22Rv1 (cell line): ENCODE data around the gene BTG1.

Experiments
- CTCF ChIP-seq: fragments of 450-650 bp; IDR thresholded peaks from 2 replicates; pipeline ENCODE4 v1.5.1; 2017; ENCODE audit warnings: mild to moderate bottlenecking
- ZFX ChIP-seq: fragments of 450-650 bp; IDR thresholded peaks from 2 replicates; pipeline ENCODE4 v1.6.1; 2017; ENCODE audit warnings: antibody characterized with exemption, borderline replicate concordance

- TF ChIP-seq CTCF (no peak), ZFX (no peak)
These were observed 13.3 kb upstream of the BTG1 start for GRCh38 chr12:92158796-92159439.
